H1 (cell line): ENCODE measurements around the gene MAGI2. TPM values are rescaled to one million over a fixed set of nuclear protein-coding genes. Genes with fewer than 3 reads are reported as not detected.

Experiments
- CHD7 ChIP-seq: fragments of 300-600 bp; sonication (generic); IDR thresholded peaks from 2 replicates; pipeline ENCODE4 v1.7.1; 2012; ENCODE audit warnings: low read length, moderate library complexity, mild to moderate bottlenecking, inconsistent platforms; ENCODE audit not compliant: insufficient replicate concordance
- CREB1 ChIP-seq: IDR thresholded peaks from 2 replicates; pipeline ENCODE4 v1.6.1; 2012; ENCODE audit warnings: inconsistent platforms
- CTBP2 ChIP-seq: IDR thresholded peaks from 2 replicates; pipeline ENCODE4 v1.7.0; 2011; ENCODE audit warnings: borderline replicate concordance, mild to moderate bottlenecking, moderate library complexity, mixed read lengths, low read length; ENCODE audit not compliant: insufficient read depth, insufficient read length
- EZH2 ChIP-seq: fragments of 200-600 bp; sonication (generic); IDR thresholded peaks from 2 replicates; pipeline ENCODE4 v1.7.1; 2012; ENCODE audit warnings: low read depth, mild to moderate bottlenecking, moderate library complexity, low read length, inconsistent platforms; ENCODE audit not compliant: severe bottlenecking
- KDM4A ChIP-seq: IDR thresholded peaks from one replicate; pipeline ENCODE4 v1.7.1; 2012; ENCODE audit warnings: low read depth, mild to moderate bottlenecking, moderate library complexity, low read length, inconsistent platforms; ENCODE audit not compliant: severe bottlenecking
- RAD21 ChIP-seq, 2 experiments: IDR thresholded peaks in 1 of 2; conservative IDR thresholded peaks in 1 of 2; 2 replicates each; pipeline ENCODE4 v1.6.1; 2011; ENCODE audit warnings: low read depth in 2 of 2, low read length in 2 of 2, improper control_type of control experiment in 1 of 2, inconsistent platforms in 1 of 2, mild to moderate bottlenecking in 1 of 2, moderate library complexity in 1 of 2
- SP1 ChIP-seq: IDR thresholded peaks from 2 replicates; pipeline ENCODE4 v1.6.1; 2011; ENCODE audit warnings: low read depth, low read length
- SUZ12 ChIP-seq: fragments of 200-600 bp; sonication (generic); IDR thresholded peaks from 2 replicates; pipeline ENCODE4 v1.6.1; 2012; ENCODE audit warnings: mild to moderate bottlenecking, inconsistent platforms, low read length, moderate library complexity, mixed read lengths
- TAF1 ChIP-seq: IDR thresholded peaks from 2 replicates; pipeline ENCODE4 v1.6.1; 2011; ENCODE audit warnings: mild to moderate bottlenecking, low read depth, low read length
- TAF7 ChIP-seq: optimal IDR thresholded peaks from 2 replicates; pipeline ENCODE3; 2011; ENCODE audit warnings: low read depth, mild to moderate bottlenecking, inconsistent platforms, low read length, moderate library complexity, borderline replicate concordance
- TBP ChIP-seq: IDR thresholded peaks from 2 replicates; pipeline ENCODE4 v1.6.1; 2011; ENCODE audit warnings: low read depth, low read length, improper control_type of control experiment
- polyA plus RNA-seq, 7 experiments: library from polyadenylated mRNA; depleted of rRNA in 3 of 7; stranded (reverse) in 5 of 7; unstranded in 2 of 7; fragments of >200 nt in 5 of 7; fragments of 200-250 nt in 2 of 7; gene quantifications; 1 replicate in 5 of 7; 2 replicates in 1 of 7; 4 replicates in 1 of 7; pipeline versions ENCODE4 v1.2.1 to v1.2.3, GENCODE V29; 2011 to 2013; ENCODE audit warnings: missing spikeins in 2 of 7, mixed read lengths in 2 of 7
- total RNA-seq: library from RNA; stranded (reverse); fragmentation: NEBNext Ultra II Directional; extraction: Animal tissue kit (Norgen Biotek cat#: 25700); gene quantifications from 2 replicates; pipeline ENCODE4 v1.2.1, GENCODE V29; 2021

The MAGI2 gene
- total and polyA plus RNA-seq, 2 of the 8 experiments (the other 6 are each of a cell fraction or from before 2014, with no cell fraction given), result 6.0 to 27.3 TPM

GRCh38 chr7:78609281-78609680 is 844.2 kb downstream of the MAGI2 start (continued):
- no peak for TF ChIP-seq CHD7
- no peak for TF ChIP-seq TAF7
- TF ChIP-seq KDM4A, result no peak
- TF ChIP-seq TBP, result no peak
- TF ChIP-seq RAD21 (IDR thresholded peaks at IDR 0.05 in 1 of 2, conservative IDR thresholded peaks at IDR 0.05 in 1 of 2; ENCODE audit: low read depth in 2 of 2, low read length in 2 of 2), result no peak
- no peak for TF ChIP-seq SUZ12
- no peak for TF ChIP-seq CTBP2
- TF ChIP-seq SP1, result no peak
- no peak for TF ChIP-seq TAF1
- no peak for TF ChIP-seq EZH2
- no peak for TF ChIP-seq CREB1
